Measurements from ENCODE around the gene SMAD5. TPM values are rescaled to one million over a fixed set of nuclear protein-coding genes. Genes with fewer than 3 reads are reported as not detected.

Gene SMAD5
- total RNA-seq, 1 donor from 2014 or later = 42.0 TPM

GRCh38 chr5:136143763-136144162 lies 11.1 kb downstream of the SMAD5 start:
- intact Hi-C loops (cut with DNase I) = no loop called here
- ATAC-seq (no peak), DNase-seq (ENCODE audit: missing footprints) (no peak)

GRCh38 chr5:136145030-136145429 lies 12.4 kb downstream of the SMAD5 start:
- DNase-seq (ENCODE audit: missing footprints) = no peak
- intact Hi-C loops (cut with DNase I) = no loop called here
- ATAC-seq = no peak

DNA sequence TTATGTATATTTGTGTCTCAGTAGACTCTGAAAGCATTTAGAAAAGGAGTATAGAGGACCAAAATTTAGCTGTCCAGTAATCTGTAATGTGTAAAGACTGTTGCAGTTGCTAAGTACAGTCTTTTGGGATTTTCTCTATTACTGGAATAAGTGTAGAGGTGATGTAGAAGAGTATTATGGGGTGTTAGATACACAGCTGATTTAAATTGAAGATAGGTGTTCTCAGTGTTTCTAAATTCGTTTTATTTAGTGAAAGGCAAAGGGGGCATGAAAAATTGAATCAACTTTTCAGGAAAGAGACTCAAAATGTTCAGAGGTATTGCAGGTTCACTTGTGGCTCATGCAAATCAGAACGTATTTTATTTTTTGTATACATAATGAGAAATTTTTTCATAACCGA lies 13.6 kb downstream of the SMAD5 start:
- DNase-seq (ENCODE audit: missing footprints) (no peak), ATAC-seq (no peak)
- intact Hi-C loops (cut with DNase I) = no loop called here

- DNase-seq (ENCODE audit: missing footprints) (no peak), ATAC-seq (no peak)
- intact Hi-C loops (cut with DNase I) = no loop called here
Observed at GRCh38 chr5:136147632-136148031, 15.0 kb downstream of the SMAD5 start.

- intact Hi-C loops (cut with DNase I) = no loop called here
- DNase-seq (ENCODE audit: missing footprints) = no peak
- ATAC-seq = no peak
Observed at GRCh38 chr5:136149891-136150290, 17.2 kb downstream of the SMAD5 start.

DNA sequence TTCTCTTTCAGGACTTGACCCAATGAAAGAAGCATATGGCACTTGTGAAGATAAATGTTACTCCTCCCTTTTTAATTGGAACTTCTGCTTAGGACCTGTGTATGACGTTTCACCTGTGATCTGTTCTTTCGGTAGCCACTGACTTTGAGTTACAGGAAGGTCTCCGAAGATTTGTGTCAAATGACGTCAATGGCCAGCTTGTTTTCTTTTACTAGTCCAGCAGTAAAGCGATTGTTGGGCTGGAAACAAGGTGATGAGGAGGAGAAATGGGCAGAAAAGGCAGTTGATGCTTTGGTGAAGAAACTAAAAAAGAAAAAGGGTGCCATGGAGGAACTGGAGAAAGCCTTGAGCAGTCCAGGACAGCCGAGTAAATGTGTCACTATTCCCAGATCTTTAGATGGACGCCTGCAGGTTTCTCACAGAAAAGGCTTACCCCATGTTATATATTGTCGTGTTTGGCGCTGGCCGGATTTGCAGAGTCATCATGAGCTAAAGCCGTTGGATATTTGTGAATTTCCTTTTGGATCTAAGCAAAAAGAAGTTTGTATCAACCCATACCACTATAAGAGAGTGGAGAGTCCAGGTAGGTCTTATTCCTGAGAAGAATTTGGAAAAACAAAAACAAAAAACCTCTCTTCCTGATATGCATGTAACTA lies 21.1 kb downstream of the SMAD5 start:
- ATAC-seq (no peak), DNase-seq (ENCODE audit: missing footprints) (no peak)
- intact Hi-C loops (cut with DNase I) = no loop called here

DNA sequence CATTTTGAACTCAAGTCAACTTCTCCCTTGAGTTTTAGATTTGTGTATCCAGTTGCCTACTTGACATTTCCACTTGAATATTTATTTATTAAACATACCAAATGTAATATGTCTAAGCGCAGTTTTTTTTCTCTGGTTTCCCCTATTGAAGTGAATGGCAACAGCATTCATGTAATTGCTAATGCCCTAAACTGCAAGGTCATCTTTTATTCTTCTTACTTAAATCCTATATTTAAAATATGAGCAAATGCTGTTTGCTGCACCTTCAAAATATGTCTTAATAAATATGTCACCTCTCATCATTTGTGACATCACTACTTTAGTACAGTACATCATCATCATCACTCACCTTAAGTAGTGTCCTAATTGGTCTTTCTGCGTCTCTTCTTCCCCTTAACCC lies 22.4 kb downstream of the SMAD5 start:
- no peak for ATAC-seq
- intact Hi-C loops (cut with DNase I) = no loop called here

DNA sequence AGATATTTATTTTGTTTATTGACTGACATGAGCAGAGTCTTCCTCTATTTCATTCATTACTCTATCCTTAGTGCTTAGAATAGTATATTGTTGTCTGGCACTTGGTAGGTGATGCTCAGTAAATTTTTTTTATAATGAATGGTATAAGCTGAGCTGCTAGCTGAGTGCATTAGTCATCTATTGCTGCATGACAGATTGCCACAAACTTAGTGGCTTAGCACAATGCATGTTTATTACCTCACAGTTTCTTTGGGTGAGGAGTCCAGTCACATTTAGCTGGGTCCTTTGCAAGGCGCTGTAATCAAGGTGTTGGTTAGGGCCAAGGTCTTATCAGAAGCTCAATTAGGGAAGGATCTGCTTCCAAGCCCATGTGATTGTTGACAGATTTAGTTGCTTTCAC lies 23.1 kb downstream of the SMAD5 start:
- no peak for ATAC-seq
- no peak for DNase-seq (ENCODE audit: missing footprints)
- intact Hi-C loops (cut with DNase I) = no loop called here

More for the DNA sequence above, 22.4 kb downstream of the SMAD5 start:
- DNase-seq (ENCODE audit: missing footprints) = no peak

- no peak for ATAC-seq
- intact Hi-C loops (cut with DNase I) = no loop called here
- DNase-seq (ENCODE audit: missing footprints) = no peak
Observed at GRCh38 chr5:136157514-136157913, 24.9 kb downstream of the SMAD5 start.

- intact Hi-C loops (cut with DNase I) = no loop called here
- ATAC-seq = no peak
Observed at GRCh38 chr5:136159457-136159856, 26.8 kb downstream of the SMAD5 start.

DNA sequence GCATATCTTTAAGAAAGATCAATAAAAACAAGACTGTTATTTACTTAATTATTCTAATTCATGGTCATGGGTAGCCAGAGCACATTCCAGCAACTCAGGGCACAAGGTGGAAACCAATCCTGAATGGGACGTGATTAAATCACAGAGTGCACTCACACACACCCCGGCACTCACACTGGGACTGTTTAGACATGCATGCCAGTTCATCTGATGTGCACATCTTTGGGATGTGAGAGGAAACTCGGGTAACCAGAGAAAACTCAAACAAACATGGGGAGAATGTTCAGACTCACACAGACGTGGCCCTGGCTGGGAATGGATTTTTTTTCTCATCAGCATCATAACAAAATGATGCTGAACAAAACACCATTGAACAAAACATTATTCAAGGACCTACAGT lies 29.4 kb downstream of the SMAD5 start:
- intact Hi-C loops (cut with DNase I) = no loop called here
- ATAC-seq = no peak

More at GRCh38 chr5:136159457-136159856, 26.8 kb downstream of the SMAD5 start:
- no peak for DNase-seq (ENCODE audit: missing footprints)

GRCh38 chr5:136164226-136164625 lies 31.6 kb downstream of the SMAD5 start:
- DNase-seq (ENCODE audit: missing footprints) (no peak), ATAC-seq (no peak)
- intact Hi-C loops (cut with DNase I) = no loop called here

More for the DNA sequence above, 29.4 kb downstream of the SMAD5 start:
- DNase-seq (ENCODE audit: missing footprints) = no peak

- intact Hi-C loops (cut with DNase I) = no loop called here
- DNase-seq (ENCODE audit: missing footprints) = no peak
- ATAC-seq = no peak
Observed at GRCh38 chr5:136166909-136167308, 34.3 kb downstream of the SMAD5 start.

DNA sequence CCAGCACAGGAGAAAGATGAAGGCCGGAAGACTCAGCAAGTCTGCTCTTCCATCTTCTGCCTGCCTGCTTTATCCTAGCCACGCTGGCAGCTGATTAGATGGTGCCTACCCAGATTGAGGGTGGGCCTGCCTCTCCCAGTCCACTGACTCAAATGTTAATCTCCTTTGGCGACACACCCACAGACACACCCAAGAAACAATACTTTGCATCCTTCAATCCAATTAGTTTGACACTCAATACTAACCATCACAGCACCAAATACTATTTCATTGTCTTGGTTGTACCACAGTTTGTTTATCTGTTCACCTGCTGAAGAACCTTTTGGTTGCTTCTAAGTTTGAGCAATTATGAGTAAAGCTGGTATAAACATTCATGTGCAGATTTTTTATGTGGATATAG lies 36.6 kb downstream of the SMAD5 start:
- DNase-seq (ENCODE audit: missing footprints) (no peak), ATAC-seq (no peak)
- intact Hi-C loops (cut with DNase I) = no loop called here

- DNase-seq (ENCODE audit: missing footprints) (no peak), ATAC-seq (no peak)
- intact Hi-C loops (cut with DNase I) = loop anchor here (2.0 kb wide), 2 partner anchors 89 to 227 kb away; no protein-coding TSS in a partner anchor
Observed at GRCh38 chr5:136174021-136174659, 41.5 kb downstream of the SMAD5 start.

DNA sequence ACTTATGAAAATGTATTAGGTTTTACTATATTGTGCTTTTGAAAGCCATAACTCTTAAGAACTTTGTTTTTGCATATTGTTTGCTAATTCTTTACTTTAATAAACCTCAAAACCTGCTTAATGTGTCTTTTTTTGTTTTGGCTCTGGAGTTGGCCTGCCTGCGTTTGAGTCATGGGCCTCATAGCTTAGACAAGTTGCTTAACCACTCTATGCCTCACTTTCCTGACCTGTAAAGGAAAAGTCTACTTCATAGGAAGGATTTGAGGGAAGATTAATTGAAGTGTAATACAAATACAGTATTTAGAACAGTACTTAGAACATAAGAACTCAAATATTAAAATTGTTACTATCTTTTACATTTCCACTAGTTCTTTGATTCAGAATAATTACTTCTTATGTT lies 50.0 kb downstream of the SMAD5 start:
- intact Hi-C loops (cut with DNase I) = no loop called here
- DNase-seq (ENCODE audit: missing footprints) (no peak), ATAC-seq (no peak)

DNA sequence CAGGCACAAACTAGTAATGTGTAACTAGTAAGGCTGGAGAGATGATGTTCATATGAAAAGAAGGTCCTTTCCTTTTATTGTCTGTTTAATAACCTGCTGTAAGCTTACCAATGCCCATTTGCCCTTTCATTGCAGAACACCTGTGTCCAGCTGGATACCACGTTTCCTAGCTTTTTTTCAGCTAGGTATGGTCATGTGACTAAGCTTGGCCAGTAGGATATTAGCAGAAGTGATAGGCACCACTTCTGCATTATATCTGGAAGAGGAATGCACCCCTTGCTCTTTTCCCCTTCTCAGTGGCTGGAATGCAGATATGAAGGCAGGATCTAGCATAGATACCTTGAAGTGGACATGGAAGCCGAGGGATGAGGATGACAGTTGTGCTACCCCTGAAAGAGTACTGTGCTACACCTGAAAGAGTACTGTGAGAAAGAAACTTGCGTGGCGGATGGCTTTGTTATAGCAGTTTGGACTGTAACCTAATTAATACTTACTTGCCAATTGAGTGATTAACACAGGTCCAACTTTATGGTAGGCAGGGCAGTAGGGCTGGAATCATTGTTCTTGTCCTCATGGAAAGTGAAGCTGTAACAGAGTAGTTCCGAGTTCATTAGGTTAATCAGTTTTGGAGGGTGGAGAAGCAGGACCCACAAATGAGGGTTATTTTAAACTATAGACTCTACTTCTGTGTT lies 53.5 kb downstream of the SMAD5 start:
- ATAC-seq (no peak), DNase-seq (ENCODE audit: missing footprints) (no peak)
- intact Hi-C loops (cut with DNase I) = no loop called here

DNA sequence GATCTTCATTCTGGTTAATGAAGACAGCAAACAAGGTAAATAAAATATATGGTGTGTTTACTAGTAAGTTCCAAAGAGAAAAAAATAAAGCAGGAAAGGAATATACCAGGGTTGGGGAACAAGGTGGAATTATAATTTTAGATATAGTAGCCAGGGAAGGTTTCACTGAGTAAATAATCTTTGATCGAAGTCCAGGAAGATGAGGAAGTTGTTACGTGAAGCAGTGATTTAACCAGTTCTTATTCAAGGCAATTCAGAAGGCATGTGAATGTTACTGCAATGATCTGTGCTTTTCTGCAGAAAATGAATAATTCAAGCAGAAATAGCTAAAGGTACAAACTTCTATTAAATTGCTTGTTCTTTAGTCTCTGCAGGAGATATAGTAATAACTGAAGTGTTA lies 54.2 kb downstream of the SMAD5 start:
- intact Hi-C loops (cut with DNase I) = no loop called here
- ATAC-seq (no peak), DNase-seq (ENCODE audit: missing footprints) (no peak)

- ATAC-seq = no peak
- no peak for DNase-seq (ENCODE audit: missing footprints)
- intact Hi-C loops (cut with DNase I) = no loop called here
Observed at GRCh38 chr5:136188859-136189258, 56.2 kb downstream of the SMAD5 start.

- intact Hi-C loops (cut with DNase I) = no loop called here
- DNase-seq (ENCODE audit: missing footprints) (no peak), ATAC-seq (no peak)
Observed at GRCh38 chr5:136190091-136190720, 57.6 kb downstream of the SMAD5 start.
